Spleen (tissue), 7 donors: ENCODE data around the gene TMEM116.

Source experiments
- POLR2AphosphoS5 ChIP-seq, 3 donors: sonication (generic); formaldehyde crosslinking; IDR thresholded peaks; one replicate each; pipeline ENCODE4 v1.5.1; 2017; ENCODE audit warnings: antibody characterized with exemption in 3 of 3
- TF ChIP-seq, protein P1 (sequence below), 11 experiments: fragments of 200-600 bp in 7 of 11; fragments of 450-650 bp in 4 of 11; sonication (generic) in 4 of 11; IDR thresholded peaks in 8 of 11; conservative IDR thresholded peaks in 3 of 11; 1 replicate in 7 of 11; 2 replicates in 4 of 11; pipeline versions ENCODE4 v1.4.0 to v1.8.0; 2016 to 2021; ENCODE audit warnings: antibody characterized with exemption in 11 of 11, inconsistent platforms in 4 of 11, mild to moderate bottlenecking in 1 of 11
- donor health status: DM: no; HTN: no; CAD: no; lungs with moderate emphysema.
- donor health status: DM: no; HTN: no; CAD: no.
- donor health status: DM: no; HTN: no; CAD: no.

- TF ChIP-seq, protein P1, sequence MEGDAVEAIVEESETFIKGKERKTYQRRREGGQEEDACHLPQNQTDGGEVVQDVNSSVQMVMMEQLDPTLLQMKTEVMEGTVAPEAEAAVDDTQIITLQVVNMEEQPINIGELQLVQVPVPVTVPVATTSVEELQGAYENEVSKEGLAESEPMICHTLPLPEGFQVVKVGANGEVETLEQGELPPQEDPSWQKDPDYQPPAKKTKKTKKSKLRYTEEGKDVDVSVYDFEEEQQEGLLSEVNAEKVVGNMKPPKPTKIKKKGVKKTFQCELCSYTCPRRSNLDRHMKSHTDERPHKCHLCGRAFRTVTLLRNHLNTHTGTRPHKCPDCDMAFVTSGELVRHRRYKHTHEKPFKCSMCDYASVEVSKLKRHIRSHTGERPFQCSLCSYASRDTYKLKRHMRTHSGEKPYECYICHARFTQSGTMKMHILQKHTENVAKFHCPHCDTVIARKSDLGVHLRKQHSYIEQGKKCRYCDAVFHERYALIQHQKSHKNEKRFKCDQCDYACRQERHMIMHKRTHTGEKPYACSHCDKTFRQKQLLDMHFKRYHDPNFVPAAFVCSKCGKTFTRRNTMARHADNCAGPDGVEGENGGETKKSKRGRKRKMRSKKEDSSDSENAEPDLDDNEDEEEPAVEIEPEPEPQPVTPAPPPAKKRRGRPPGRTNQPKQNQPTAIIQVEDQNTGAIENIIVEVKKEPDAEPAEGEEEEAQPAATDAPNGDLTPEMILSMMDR (IDR thresholded peaks at IDR 0.05 in 8 of 11, conservative IDR thresholded peaks at IDR 0.05 in 3 of 11) = no peak
- TF ChIP-seq POLR2AphosphoS5 (IDR thresholded peaks at IDR 0.05) = no peak
Observed at GRCh38 chr12:111901182-111901581, 111.8 kb downstream of the TMEM116 start.
